Fibroblast of mammary gland (primary cell): ENCODE data around the gene SYNPR.

Experiments
- DNase-seq: peaks from one replicate; pipeline ENCODE4 v3.0.0-alpha.2; 2010; ENCODE audit warnings: low read depth
- H3K4me3 ChIP-seq: 2 replicates; pipeline ENCODE4 v1.5.1; 2011; ENCODE audit warnings: low read depth, mild to moderate bottlenecking, low read length, moderate library complexity; ENCODE audit not compliant: control insufficient read depth
- TF ChIP-seq, protein P1 (sequence below): conservative IDR thresholded peaks from 2 replicates; pipeline ENCODE4 v1.5.1; 2011; ENCODE audit warnings: low read depth, low read length, inconsistent platforms; ENCODE audit not compliant: control insufficient read depth, insufficient read depth

SYNPR gene

DNA sequence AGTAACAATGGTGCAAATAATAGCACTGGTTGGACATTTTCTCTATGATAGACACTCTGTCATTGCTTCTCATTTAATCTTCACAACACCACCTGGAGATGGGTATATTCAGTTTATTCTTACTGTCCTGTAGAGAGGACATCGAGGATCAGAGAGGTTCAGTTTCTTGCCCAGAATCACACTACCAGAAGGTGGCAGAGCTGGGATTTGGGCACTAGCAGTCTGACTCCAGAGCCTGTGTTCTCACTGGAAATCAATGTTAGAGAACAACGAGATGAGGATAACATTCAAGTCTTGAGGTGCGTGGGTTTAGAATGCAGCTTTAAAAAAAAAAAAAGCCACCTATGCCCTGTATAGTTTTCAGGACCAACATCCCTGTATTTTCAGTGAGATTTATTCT lies 127.8 kb downstream of the SYNPR start:
- TF ChIP-seq, protein P1, sequence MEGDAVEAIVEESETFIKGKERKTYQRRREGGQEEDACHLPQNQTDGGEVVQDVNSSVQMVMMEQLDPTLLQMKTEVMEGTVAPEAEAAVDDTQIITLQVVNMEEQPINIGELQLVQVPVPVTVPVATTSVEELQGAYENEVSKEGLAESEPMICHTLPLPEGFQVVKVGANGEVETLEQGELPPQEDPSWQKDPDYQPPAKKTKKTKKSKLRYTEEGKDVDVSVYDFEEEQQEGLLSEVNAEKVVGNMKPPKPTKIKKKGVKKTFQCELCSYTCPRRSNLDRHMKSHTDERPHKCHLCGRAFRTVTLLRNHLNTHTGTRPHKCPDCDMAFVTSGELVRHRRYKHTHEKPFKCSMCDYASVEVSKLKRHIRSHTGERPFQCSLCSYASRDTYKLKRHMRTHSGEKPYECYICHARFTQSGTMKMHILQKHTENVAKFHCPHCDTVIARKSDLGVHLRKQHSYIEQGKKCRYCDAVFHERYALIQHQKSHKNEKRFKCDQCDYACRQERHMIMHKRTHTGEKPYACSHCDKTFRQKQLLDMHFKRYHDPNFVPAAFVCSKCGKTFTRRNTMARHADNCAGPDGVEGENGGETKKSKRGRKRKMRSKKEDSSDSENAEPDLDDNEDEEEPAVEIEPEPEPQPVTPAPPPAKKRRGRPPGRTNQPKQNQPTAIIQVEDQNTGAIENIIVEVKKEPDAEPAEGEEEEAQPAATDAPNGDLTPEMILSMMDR = no peak
- DNase-seq = no peak
- H3K4me3 ChIP-seq = no peak overlapping the region

DNA sequence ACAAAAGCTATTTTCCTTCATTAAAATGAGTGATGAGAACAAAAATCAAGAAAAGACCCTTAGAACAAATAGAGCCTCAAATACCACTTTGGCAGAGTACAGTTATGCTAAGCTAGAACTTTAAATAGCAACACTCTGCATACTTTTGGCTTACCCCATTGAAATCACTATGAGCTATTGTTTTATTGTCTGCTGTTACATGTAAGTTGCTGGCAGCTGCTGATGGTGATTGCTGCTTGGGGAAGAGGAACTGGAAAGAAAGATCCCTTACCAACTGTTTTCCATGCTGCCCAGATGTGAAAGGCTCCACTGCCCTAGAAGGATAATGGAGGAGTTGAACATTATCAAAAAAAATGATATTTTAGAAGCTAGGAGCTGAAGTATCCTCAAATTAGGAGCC lies 135.4 kb downstream of the SYNPR start:
- no peak for DNase-seq
- no peak overlapping the region for H3K4me3 ChIP-seq
- TF ChIP-seq, protein P1 = no peak

DNA sequence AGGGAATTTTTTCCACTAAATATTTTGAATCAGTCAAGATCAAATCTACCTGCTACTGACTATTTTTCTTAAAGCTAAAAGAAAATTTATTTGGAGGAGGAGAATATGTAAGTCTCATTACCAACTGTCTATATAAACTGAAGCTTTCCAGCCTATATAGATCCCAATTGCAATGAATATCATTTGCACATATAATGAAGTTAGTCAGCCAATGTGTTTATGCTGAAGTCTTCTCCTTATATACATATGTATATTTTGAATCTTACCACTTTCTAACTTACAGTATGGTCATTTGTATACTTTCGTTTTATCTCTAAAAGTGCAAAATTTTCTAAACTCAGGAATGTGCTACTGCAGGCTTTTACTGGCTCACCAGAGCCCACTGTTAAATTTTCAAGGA lies 136.5 kb downstream of the SYNPR start:
- no peak for DNase-seq
- TF ChIP-seq, protein P1 = no peak
- no peak overlapping the region for H3K4me3 ChIP-seq

DNA sequence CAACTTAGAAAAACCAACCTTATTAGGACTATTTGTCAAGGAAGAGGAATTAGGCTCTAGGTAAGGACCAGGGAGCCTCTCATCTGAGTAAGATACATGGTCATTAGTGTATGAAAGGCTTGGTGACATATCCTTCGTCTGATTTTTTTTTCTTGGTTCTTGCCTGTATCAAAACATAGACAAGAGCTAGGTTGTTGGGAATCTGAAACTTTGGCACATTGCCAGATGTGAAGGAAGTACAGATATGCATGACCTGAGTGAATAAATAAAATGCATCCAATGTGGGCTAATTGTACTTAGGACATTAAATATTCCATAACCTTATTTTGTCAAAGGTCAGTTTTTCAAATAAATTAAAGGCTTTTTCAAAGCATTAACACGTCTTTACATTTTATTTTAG lies 151.8 kb downstream of the SYNPR start:
- TF ChIP-seq, protein P1 = no peak
- no peak for DNase-seq

DNA sequence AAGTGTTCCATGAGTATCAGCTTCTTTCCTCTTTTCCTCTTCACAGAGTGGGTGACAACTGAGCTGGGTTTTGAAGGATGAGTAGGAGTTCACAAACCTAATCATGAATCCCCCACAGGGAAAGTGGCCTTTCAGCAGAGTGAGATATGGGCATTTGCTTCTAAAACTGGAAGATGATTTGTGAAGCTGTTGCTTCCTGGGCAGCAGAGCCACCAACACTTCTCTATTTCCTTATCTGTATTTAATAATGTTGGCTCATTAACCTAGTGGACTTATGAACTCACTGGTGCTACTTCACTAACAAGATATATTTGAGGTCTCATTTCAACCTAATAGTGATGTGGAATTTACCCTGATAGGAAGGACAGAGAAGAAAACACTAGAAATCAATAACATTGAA lies 152.8 kb downstream of the SYNPR start:
- H3K4me3 ChIP-seq = no peak overlapping the region
- TF ChIP-seq, protein P1 = no peak
- no peak for DNase-seq

More for the DNA sequence above, 151.8 kb downstream of the SYNPR start:
- no peak overlapping the region for H3K4me3 ChIP-seq

DNA sequence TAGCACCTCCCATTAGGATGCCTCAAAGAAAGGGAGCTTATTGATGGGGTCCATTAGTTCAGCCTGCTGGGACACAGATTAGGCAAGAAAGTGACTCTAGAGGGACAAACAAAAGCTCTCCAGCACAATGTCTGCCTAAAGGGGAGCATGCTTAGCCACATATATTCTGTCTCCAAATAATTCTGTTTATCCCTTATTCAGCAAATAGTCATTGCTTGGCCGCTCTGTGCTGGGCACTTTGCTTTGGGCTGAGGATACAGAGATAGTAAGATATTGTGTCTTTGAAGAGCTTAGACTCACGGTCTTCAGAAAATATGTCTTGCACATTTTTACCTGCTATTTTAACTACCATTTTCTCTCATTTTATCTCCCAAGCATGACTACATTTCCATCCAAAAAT lies 159.8 kb downstream of the SYNPR start:
- no peak overlapping the region for H3K4me3 ChIP-seq
- DNase-seq = no peak
- TF ChIP-seq, protein P1 = no peak

DNA sequence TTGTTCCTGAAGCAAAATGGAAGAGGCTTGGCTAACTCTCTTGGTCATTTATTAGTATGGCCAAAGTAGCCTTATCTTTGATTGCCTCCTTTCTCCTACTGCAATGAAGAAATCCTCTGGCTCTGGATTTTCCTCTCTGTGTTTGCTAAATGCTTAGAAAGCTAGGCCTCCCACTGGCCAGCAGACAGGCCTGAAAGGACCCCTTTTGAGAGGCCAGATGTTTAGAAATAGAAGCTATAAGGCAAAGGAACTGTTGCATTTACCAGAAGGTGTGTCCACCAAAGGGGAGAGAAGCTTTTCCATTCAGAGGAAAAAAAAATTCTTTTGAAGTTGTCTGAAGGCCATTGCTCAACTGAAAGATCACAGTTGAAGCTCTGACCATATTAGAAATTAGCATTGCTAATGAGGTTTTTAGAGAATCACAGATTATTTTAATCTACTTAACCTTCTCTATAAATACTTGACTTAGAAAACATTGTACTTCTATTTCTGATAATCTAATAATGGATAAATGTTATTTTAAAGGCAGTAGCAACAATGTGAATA lies 160.8 kb downstream of the SYNPR start:
- no peak overlapping the region for H3K4me3 ChIP-seq
- DNase-seq = no peak
- TF ChIP-seq, protein P1 = no peak
